HuH-7.5 (cell line): ENCODE results near the gene TMEM255A.
"Not testable (repeated sequence)": the region's sequence is repeated elsewhere in the genome, so short reads cannot be mapped to it uniquely, and the experiment has no call there.

Source experiments
- DNase-seq: peaks from one replicate; pipeline ENCODE4 v3.0.0; 2011; ENCODE audit warnings: low spot score

TMEM255A gene

GRCh38 chrX:120310861-120311726, at the start of gene TMEM255A:
Gene TMEM255A, minus strand, starts transcription at chrX:120311461. Its CDS starts 152 bp downstream, at chrX:120311309.
- DNase-seq = no peak

GRCh38 chrX:120358737-120359456, 47.6 kb upstream of the TMEM255A start:
- DNase-seq = no peak

GRCh38 chrX:120357186-120357585, 45.9 kb upstream of the TMEM255A start:
- DNase-seq = no peak

- no peak for DNase-seq
These were observed 44.8 kb upstream of the TMEM255A start for GRCh38 chrX:120356084-120356483.

GRCh38 chrX:120350450-120351138, 39.3 kb upstream of the TMEM255A start:
- no peak for DNase-seq

- not testable (repeated sequence) for DNase-seq
These were observed 33.3 kb upstream of the TMEM255A start for GRCh38 chrX:120344566-120344965.

- DNase-seq = no peak
These were observed 25.6 kb upstream of the TMEM255A start for GRCh38 chrX:120336899-120337298.

- no peak for DNase-seq
These were observed 24.0 kb upstream of the TMEM255A start for GRCh38 chrX:120335289-120335688.

GRCh38 chrX:120334603-120335002, 23.3 kb upstream of the TMEM255A start:
- no peak for DNase-seq

- DNase-seq = no peak
These were observed 22.9 kb upstream of the TMEM255A start for GRCh38 chrX:120334151-120334550.

- no peak for DNase-seq
These were observed 21.1 kb upstream of the TMEM255A start for GRCh38 chrX:120332394-120332793.

GRCh38 chrX:120331116-120331515, 19.9 kb upstream of the TMEM255A start:
- no peak for DNase-seq

GRCh38 chrX:120321520-120322281, 10.4 kb upstream of the TMEM255A start:
- DNase-seq = no peak

GRCh38 chrX:120318411-120318810, 7.2 kb upstream of the TMEM255A start:
- no peak for DNase-seq

- DNase-seq = no peak
These were observed 5.5 kb upstream of the TMEM255A start for GRCh38 chrX:120316587-120317283.

- DNase-seq = no peak
These were observed 4.5 kb upstream of the TMEM255A start for GRCh38 chrX:120315776-120316175.

- DNase-seq = no peak
These were observed 434 bp upstream of the TMEM255A start for GRCh38 chrX:120311727-120312063.

- no peak for DNase-seq
These were observed 1.2 kb downstream of the TMEM255A start for GRCh38 chrX:120309873-120310705.

- DNase-seq = peak; percentile 16
These were observed 2.0 kb downstream of the TMEM255A start for GRCh38 chrX:120308959-120309872.
